SK-N-MC (cell line): ENCODE results near the gene NEAT1.

Source experiments
- EZH2 ChIP-seq: fragments of 200-600 bp; sonication (generic); IDR thresholded peaks from one replicate; pipeline ENCODE4 v1.6.1; 2017; ENCODE audit warnings: antibody characterized with exemption
- FOXP2 ChIP-seq: optimal IDR thresholded peaks from 2 replicates; pipeline ENCODE3; 2011; ENCODE audit warnings: mild to moderate bottlenecking, moderate library complexity; ENCODE audit not compliant: insufficient read depth; ENCODE audit errors: extremely low read length, control extremely low read depth
- POLR2AphosphoS5 ChIP-seq: IDR thresholded peaks from 2 replicates; pipeline ENCODE4 v1.6.1; 2012; ENCODE audit warnings: mild to moderate bottlenecking, low read depth, low read length, borderline replicate concordance

DNA sequence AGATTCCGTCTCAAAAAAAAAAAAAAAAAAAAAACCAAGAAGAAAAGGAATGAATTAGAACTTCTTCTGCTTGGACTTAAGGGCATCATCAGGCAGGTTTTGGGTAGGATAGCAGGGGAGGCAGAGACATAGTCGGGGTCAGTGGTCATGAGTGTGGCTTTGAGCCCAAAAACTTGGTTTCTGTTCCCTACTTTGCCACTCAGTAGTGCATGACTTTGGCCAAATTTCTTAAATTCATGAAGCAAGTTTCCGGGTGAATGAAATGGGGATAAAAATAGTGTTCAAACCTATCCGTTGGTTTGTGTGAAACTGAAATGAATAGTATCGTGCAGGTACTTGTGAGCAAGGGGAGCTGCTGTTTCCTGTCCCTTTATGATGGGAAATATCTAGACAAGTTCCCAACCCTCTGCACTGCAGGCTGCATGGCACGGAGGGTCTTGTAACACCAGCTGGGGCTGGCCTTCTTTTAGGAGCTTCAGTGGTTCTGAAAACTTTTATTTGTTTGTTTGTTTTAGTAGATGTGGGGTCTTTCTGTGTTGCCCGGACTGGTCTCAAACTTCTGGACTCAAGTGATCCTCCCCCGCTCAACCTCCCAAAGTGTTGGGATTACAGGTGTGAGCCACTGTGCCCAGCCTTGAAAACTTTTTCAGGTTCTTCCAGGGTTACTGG is 18.4 kb downstream of the NEAT1 start:
- no peak for TF ChIP-seq EZH2
- TF ChIP-seq POLR2AphosphoS5: no peak
- TF ChIP-seq FOXP2: no peak
